Measurements from ENCODE around the gene STXBP4.

STXBP4 gene

GRCh38 chr17:54971147-54971546, 2.6 kb downstream of the STXBP4 start:
- Mint-ChIP-seq H3K4me3 (peak overlapping the region; percentile 43 to 63 (median 58)), H3K36me3 (ENCODE audit: low read depth) (peaks cover 17% of the 10 kb centered on the region), H3K27ac (peak overlapping the region in 1 of 3 experiments; percentile 25), H3K9me3 (peaks cover 5% of the 10 kb centered on the region), H3K27me3 (ENCODE audit: low read depth) (no peaks in the 10 kb centered on the region), H3K4me1 (peaks cover 17% of the 10 kb centered on the region)
- TF ChIP-seq CTCF (IDR thresholded peaks at IDR 0.05; ENCODE audit: unreplicated experiment in 3 of 3) = no peak

- Mint-ChIP-seq H3K27me3 (ENCODE audit: low read depth) (no peaks in the 10 kb centered on the region), H3K4me3 (peak overlapping the region in 1 of 3 experiments; percentile 37), H3K4me1 (peaks cover 9% of the 10 kb centered on the region), H3K9me3 (peaks cover 7% of the 10 kb centered on the region), H3K27ac (peak overlapping the region in 1 of 3 experiments; percentile 2), H3K36me3 (ENCODE audit: low read depth) (peaks cover 19% of the 10 kb centered on the region)
- no peak for TF ChIP-seq CTCF (IDR thresholded peaks at IDR 0.05; ENCODE audit: unreplicated experiment in 3 of 3)
Measured at GRCh38 chr17:54971901-54972300, 3.3 kb downstream of the STXBP4 start.

DNA sequence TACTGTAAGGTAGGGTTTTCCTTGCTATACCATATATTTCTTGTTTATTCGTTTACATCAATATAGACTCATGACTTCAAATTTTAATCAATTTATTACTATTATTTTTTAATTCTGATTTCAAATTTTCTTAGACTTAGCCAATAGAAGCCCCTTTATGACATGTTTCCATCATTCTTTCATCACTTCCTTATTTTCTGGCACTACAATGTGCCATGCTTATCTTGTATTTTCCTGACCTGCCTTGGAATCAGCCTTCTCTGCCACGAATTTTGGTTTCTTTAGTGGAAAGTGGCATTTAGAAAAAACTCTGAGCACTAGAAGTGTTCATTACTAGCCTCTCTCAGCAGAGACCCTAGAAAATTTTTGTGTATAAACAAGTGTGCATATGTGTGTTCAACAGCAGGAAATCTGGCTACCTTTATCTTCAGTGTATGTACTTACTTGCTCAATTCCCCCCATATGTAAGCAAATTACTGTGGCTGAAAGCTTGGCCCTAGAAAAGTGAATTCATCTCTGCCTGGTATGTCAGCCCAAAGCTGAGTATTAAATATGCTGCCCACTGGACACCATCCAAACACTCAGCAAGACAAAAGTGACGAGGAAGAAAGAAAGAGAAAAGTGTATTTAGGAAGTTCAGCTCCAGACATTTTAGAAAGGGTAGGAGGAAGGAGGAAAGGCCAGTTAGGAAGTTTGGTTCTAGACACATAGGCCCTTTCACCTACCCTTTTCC, 4.0 kb downstream of the STXBP4 start:
- Mint-ChIP-seq H3K4me1 (peaks cover 5% of the 10 kb centered on the region), H3K4me3 (no peak overlapping the region), H3K9me3 (peaks cover 8% of the 10 kb centered on the region), H3K27me3 (ENCODE audit: low read depth) (no peaks in the 10 kb centered on the region), H3K27ac (peak overlapping the region in 1 of 3 experiments; percentile 9), H3K36me3 (ENCODE audit: low read depth) (peaks cover 21% of the 10 kb centered on the region)
- TF ChIP-seq CTCF (IDR thresholded peaks at IDR 0.05; ENCODE audit: unreplicated experiment in 3 of 3) = no peak

DNA sequence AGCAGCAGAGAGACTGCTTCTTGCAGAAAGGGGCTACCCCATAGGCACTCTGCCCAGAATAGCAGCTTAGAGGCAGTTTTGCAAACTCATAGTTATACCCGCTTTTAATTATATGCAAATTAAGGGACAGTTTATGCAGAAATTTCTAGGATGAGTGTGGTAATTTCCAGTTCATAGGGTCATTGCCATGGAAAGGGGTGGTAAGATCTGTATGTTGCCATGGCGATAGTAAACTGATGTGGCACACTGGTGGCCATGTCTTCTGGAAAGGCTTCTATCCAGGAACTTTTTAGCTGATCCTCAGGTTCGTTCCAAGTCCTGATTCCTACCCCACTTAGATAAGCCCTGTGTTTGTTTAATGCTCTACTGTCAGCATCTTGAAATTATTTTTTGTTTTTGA, 6.2 kb downstream of the STXBP4 start:
- Mint-ChIP-seq H3K4me3 (no peak overlapping the region), H3K9me3 (peaks cover 17% of the 10 kb centered on the region), H3K27ac (no peak overlapping the region), H3K27me3 (ENCODE audit: low read depth) (no peaks in the 10 kb centered on the region), H3K4me1 (peaks cover 5% of the 10 kb centered on the region), H3K36me3 (ENCODE audit: low read depth) (peaks cover 38% of the 10 kb centered on the region)
- TF ChIP-seq CTCF (IDR thresholded peaks at IDR 0.05; ENCODE audit: unreplicated experiment in 3 of 3) = no peak

DNA sequence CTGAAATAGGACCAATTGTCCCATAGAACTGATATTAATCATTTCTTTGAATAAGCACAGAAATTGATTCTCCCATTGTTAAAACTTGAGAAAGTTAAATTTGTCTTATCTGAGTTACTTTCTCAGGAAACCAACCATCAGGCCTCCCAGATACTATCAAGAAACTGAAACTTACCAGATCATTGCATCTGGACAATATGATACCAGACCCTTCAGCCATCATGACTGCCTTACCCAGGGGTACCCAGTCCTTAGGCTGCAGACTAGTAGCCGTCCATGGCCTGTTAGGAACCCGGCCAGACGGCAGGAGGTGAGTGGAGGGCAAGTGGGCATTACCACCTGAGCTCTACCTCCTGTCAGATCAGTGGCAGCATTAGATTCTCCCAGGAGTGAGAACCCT, 7.8 kb downstream of the STXBP4 start:
- H3K4me1 Mint-ChIP-seq = peaks cover under 1% of the 10 kb centered on the region
- H3K27me3 Mint-ChIP-seq (ENCODE audit: low read depth) = no peaks in the 10 kb centered on the region
- H3K36me3 Mint-ChIP-seq (ENCODE audit: low read depth) = peaks cover 51% of the 10 kb centered on the region
- no peak for TF ChIP-seq CTCF (IDR thresholded peaks at IDR 0.05; ENCODE audit: unreplicated experiment in 3 of 3)
- no peak overlapping the region for H3K4me3 Mint-ChIP-seq
- peaks cover 17% of the 10 kb centered on the region for H3K9me3 Mint-ChIP-seq
- no peak overlapping the region for H3K27ac Mint-ChIP-seq

DNA sequence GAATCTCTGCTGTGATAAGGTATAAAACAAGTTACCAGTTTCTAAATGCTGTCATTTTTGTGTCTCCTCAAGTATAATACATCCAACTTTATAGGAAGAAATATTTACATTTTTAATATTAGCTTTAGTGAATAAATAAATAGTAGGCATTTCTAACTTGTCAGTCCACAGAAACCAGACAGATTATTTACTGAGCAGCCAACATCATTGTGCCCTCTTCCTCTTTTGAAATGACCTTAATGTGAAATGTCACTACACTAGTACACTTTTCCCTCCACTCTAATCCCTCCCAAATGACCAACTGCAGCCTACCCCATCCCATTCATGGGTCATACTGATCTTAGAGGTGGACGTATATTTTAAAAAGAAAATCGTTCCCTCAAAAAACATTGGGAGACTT, 9.2 kb downstream of the STXBP4 start:
- H3K27me3 Mint-ChIP-seq (ENCODE audit: low read depth) = no peaks in the 10 kb centered on the region
- no peak for TF ChIP-seq CTCF (IDR thresholded peaks at IDR 0.05; ENCODE audit: unreplicated experiment in 3 of 3)
- H3K9me3 Mint-ChIP-seq = peaks cover 17% of the 10 kb centered on the region
- H3K27ac Mint-ChIP-seq = no peak overlapping the region
- H3K4me3 Mint-ChIP-seq = no peak overlapping the region
- no peaks in the 10 kb centered on the region for H3K4me1 Mint-ChIP-seq
- H3K36me3 Mint-ChIP-seq (ENCODE audit: low read depth) = peaks cover 51% of the 10 kb centered on the region

Data from nephron (organoid).